SU-DHL-6 (cell line): ENCODE measurements around the gene ABHD8.

Experiments used
- H2AFZ ChIP-seq: fragments of 200-600 bp; sonication (generic); 2 replicates; pipeline ENCODE4 v1.6.1; 2014; ENCODE audit warnings: low read depth, mild to moderate bottlenecking, moderate library complexity, mixed read lengths, antibody characterized with exemption, low read length; ENCODE audit not compliant: severe bottlenecking
- H3F3A ChIP-seq: fragments of 200-600 bp; shearing (Covaris generic); 2 replicates; pipeline ENCODE4 v1.6.0; 2016; ENCODE audit warnings: antibody characterized with exemption, mild to moderate bottlenecking; ENCODE audit not compliant: insufficient read depth
- H3K27ac ChIP-seq: fragments of 200-600 bp; sonication (generic); 2 replicates; pipeline ENCODE4 v1.5.1; 2016; ENCODE audit warnings: low read depth, mild to moderate bottlenecking, low read length, moderate library complexity, mixed read lengths
- H3K27me3 ChIP-seq: fragments of 200-600 bp; sonication (generic), shearing (Covaris generic); 2 replicates; pipeline ENCODE4 v1.6.0; 2014; ENCODE audit warnings: mild to moderate bottlenecking, low read length
- H3K36me3 ChIP-seq: fragments of 200-600 bp; sonication (generic); 2 replicates; pipeline ENCODE4 v1.6.1; 2014; ENCODE audit warnings: mild to moderate bottlenecking, low read length, mixed read lengths
- H3K4me2 ChIP-seq: fragments of 300-600, 200-600 bp; shearing (Covaris generic), sonication (generic); 2 replicates; pipeline ENCODE4 v1.6.0; 2014; ENCODE audit warnings: low read length, low read depth, mild to moderate bottlenecking; ENCODE audit not compliant: poor library complexity, severe bottlenecking
- H3K4me3 ChIP-seq: fragments of 200-600 bp; sonication (generic); 2 replicates; pipeline ENCODE4 v1.5.1; 2014; ENCODE audit warnings: antibody characterized with exemption, low read length, mild to moderate bottlenecking, mixed read lengths; ENCODE audit not compliant: insufficient read depth, poor library complexity, severe bottlenecking
- H3K79me2 ChIP-seq: fragments of 200-600 bp; sonication (generic); 2 replicates; pipeline ENCODE4 v1.6.1; 2014; ENCODE audit warnings: mild to moderate bottlenecking, low read length, moderate library complexity; ENCODE audit not compliant: insufficient read depth
- H3K9ac ChIP-seq: fragments of 200-600 bp; sonication (generic); 2 replicates; pipeline ENCODE4 v1.7.0; 2014; ENCODE audit warnings: mild to moderate bottlenecking, low read length
- H3K9me2 ChIP-seq: fragments of 200-600 bp; sonication (generic); replicated peaks from 2 replicates; pipeline ENCODE4 v1.6.1; 2014; ENCODE audit warnings: low read length; ENCODE audit not compliant: insufficient read depth
- H3K9me3 ChIP-seq: fragments of 200-600 bp; sonication (generic); 2 replicates; pipeline ENCODE4 v1.6.1; 2014; ENCODE audit warnings: low read length, mixed read lengths; ENCODE audit not compliant: insufficient read depth
- H4K20me1 ChIP-seq: fragments of 200-600 bp; sonication (generic); 2 replicates; pipeline ENCODE4 v1.6.1; 2014; ENCODE audit warnings: low read depth, mild to moderate bottlenecking, antibody characterized with exemption, low read length, moderate library complexity, mixed read lengths
- CTCF ChIP-seq: fragments of 200-600 bp; sonication (generic); IDR thresholded peaks from one replicate; pipeline ENCODE4 v1.5.1; 2017; ENCODE audit warnings: antibody characterized with exemption, mild to moderate bottlenecking, low read length, moderate library complexity; ENCODE audit not compliant: insufficient read depth, poor library complexity, severe bottlenecking
- EZH2phosphoT487 ChIP-seq: fragments of 200-600 bp; sonication (generic), shearing (Covaris generic); conservative IDR thresholded peaks from 2 replicates; pipeline ENCODE4 v1.6.1; 2018; ENCODE audit warnings: mild to moderate bottlenecking, antibody characterized with exemption, low read length, moderate library complexity, mixed read lengths

ABHD8 gene

GRCh38 chr19:17263712-17264640 is 39.2 kb downstream of the ABHD8 start:
- Histone ChIP-seq H2AFZ (no peak overlapping the region), H3K9me2 (no peaks in the 10 kb centered on the region), H3K4me3 (no peak overlapping the region), H4K20me1 (no peaks in the 10 kb centered on the region), H3K79me2 (peaks cover 12% of the 10 kb centered on the region; the same call in 1 of the 2 replicates), H3K36me3 (no peaks in the 10 kb centered on the region), H3F3A (peaks cover 13% of the 10 kb centered on the region), H3K9ac (no peak overlapping the region), H3K4me2 (no peak overlapping the region), H3K27ac (peak overlapping the region; percentile 18; the same call in 1 of the 2 replicates), H3K9me3 (no peaks in the 10 kb centered on the region), H3K27me3 (no peaks in the 10 kb centered on the region)
- TF ChIP-seq EZH2phosphoT487 (no peak), CTCF (no peak)

DNA sequence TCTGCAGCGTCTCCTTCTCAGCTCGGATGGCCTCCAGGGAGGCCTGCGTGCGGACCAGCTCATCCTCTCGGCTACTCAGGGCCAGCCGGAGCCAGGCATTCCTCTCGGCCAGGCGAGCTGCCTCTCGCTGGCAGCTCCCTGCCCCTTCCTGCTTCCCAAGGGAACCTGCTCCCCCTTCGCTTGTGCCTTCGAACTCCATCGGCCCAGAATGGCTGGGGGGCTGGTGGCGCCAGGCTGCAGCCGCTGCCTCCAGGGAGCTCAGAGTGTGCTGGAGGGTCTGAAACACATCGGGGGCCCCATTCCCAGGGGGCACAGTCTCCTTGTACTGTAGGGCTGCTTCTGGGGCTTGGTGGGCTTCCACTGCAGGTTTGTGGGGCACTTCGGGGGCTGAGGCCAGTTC is 40.7 kb downstream of the ABHD8 start:
- H3K79me2 ChIP-seq, result peaks cover 1% of the 10 kb centered on the region; the same call in 1 of the 2 replicates
- H2AFZ ChIP-seq, result no peak overlapping the region
- no peak overlapping the region for H3K4me3 ChIP-seq
- H3K9me2 ChIP-seq, result no peaks in the 10 kb centered on the region
- peaks cover 13% of the 10 kb centered on the region for H3F3A ChIP-seq
- no peaks in the 10 kb centered on the region for H3K9me3 ChIP-seq
- no peaks in the 10 kb centered on the region for H4K20me1 ChIP-seq
- H3K27ac ChIP-seq, result no peak overlapping the region
- no peaks in the 10 kb centered on the region for H3K27me3 ChIP-seq
- no peaks in the 10 kb centered on the region for H3K36me3 ChIP-seq
- TF ChIP-seq CTCF (no peak), EZH2phosphoT487 (no peak)
- no peak overlapping the region for H3K4me2 ChIP-seq
- H3K9ac ChIP-seq, result no peak overlapping the region

DNA sequence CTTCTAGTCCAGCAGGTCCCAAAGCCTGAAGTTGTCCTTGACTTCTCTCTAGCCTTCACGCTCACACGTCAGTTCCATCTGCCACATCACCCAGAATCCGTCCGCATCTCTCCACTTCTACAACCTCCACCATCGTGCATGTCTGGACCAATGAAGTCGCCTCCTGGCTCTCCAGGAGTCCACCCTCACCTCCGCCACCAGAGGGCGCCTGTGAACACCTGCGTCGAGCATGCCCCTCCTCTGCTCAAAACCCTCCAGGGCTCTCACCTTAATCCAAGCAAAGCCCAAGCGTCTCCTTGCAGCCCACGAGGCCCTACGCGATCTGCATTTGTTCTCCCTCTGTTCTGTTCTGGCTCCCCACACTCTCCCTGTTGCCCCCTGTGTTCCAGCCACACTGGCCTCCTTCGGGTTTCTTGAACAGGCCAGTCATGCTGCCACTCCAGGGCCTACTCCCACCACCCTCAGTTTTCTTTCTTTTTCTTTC is 42.3 kb downstream of the ABHD8 start:
- Histone ChIP-seq H4K20me1 (no peaks in the 10 kb centered on the region), H3K4me2 (peak overlapping the region; percentile 48), H3K27me3 (no peaks in the 10 kb centered on the region), H2AFZ (peak overlapping the region; percentile 87), H3K36me3 (no peaks in the 10 kb centered on the region), H3K9ac (peak overlapping the region; percentile 50; the same call in 1 of the 2 replicates), H3F3A (peaks cover 5% of the 10 kb centered on the region; the same call in 1 of the 2 replicates), H3K9me2 (no peaks in the 10 kb centered on the region), H3K4me3 (no peak overlapping the region), H3K79me2 (no peaks in the 10 kb centered on the region), H3K9me3 (no peaks in the 10 kb centered on the region), H3K27ac (peak overlapping the region; percentile 61)
- TF ChIP-seq CTCF, result peak; percentile 93
- no peak for TF ChIP-seq EZH2phosphoT487
